ENCODE results near the gene RASAL2.
A peak's percentile ranks its signal among the peaks of the same experiment; 100 is the strongest.
"Not testable (repeated sequence)": the region's sequence is repeated elsewhere in the genome, so short reads cannot be mapped to it uniquely, and the experiment has no call there.

The RASAL2 gene

DNA sequence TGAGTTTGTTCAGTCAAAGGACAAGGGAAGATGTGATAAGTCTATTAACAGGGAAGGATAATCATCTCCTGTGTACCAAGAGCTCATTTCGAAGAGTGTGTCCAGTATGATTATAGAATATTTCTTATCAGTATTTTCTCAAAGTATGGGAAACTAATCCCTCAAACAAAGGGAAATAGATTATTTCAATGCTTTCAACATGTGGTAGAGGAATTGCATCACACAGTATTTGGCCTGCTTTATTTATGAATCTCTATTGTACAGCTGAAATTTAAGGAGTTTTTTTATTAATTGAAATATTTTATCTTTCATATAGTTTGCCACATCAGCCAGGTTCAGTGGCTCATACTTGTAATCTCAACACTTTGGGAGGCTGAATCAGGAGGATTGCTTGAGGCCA, 251.9 kb downstream of the RASAL2 start:
- no peak for DNase-seq (ENCODE audit: low spot score)

DNA sequence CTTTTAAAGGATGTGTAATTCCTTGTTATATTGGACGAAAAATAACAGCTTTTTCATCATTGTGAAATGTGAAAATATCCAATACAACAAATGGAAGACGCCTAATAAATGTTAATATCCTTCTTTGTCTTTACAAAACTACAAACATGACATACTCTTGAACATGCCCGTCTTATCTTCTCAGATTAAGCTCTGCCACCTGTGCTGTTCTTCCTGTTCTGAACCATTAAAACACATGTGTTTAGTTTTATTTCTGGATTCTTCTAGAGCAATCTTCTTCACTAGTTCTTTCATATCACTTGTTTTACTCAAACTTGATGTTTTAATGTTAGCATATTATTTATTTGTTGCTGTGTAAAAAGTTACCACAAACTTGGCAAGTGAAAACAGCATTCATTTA, 255.9 kb downstream of the RASAL2 start:
- no peak for DNase-seq (ENCODE audit: low spot score)

DNA sequence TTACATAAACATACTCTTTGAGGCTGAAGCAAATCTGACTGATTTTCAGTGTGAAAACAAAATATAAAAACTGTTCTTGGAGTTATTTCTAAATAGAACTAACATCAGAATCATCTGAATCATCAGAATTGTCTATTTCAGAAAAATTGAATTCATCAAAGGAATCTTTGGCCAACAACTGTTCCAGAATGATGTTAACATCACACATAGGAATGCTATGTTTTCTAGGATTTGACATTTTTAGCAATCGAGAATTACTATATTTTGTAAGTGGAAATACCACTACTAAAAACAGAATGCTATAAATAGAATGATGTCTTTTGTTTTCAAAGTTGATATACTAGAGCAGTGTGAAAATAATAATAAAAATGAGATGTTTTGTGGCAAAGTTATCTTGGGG, 258.0 kb downstream of the RASAL2 start:
- DNase-seq (ENCODE audit: low spot score) = not testable (repeated sequence)

DNA sequence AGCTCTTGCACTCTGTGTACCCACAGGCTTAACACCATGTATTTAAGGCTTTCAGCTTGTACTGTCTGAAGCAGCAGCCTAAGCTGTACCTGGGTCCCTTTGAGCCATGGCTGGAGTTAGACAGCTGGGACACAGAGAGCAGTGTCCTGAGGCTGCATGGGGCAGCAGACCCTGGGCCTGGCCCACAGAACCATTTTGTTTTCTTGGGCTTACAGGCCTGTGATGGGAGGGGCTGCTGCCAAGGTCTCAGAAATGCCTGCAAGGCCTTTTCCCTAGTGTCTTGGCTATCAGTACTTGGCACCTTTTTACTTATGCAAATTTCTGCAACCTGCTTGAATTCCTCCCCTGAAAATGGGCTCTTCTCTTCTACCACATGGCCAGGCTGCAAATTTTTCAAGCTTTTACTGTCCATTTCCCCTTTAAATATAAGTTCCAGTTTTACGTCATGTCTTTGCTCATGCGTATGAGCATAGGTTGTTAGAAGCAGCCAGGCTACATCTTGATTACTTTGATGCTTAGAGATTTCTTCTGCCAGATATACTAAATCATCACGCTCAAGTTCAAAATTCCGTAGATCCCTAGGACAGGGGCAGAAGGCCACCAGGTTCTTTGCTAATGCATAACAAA, 259.0 kb downstream of the RASAL2 start:
- no peak for DNase-seq (ENCODE audit: low spot score)

DNA sequence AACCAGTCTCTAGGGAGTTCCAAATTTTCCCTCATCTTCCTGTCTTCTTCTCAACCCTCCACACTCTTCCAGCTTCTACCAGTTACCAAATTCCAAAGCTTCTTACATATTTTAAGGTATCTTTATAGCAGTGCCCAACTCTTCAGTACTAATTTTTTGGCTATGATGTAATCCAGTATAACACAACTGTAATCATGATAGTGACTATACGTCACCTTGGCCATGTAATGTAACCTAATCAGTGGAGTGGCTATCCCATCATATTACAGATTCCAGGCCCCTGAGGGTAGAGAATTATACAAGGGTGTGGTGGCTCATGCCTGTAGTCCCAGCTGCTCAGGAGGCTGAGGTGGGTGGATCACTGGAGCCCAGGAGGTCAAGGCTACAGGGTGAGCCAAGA, 259.6 kb downstream of the RASAL2 start:
- DNase-seq (ENCODE audit: low spot score) = no peak

DNA sequence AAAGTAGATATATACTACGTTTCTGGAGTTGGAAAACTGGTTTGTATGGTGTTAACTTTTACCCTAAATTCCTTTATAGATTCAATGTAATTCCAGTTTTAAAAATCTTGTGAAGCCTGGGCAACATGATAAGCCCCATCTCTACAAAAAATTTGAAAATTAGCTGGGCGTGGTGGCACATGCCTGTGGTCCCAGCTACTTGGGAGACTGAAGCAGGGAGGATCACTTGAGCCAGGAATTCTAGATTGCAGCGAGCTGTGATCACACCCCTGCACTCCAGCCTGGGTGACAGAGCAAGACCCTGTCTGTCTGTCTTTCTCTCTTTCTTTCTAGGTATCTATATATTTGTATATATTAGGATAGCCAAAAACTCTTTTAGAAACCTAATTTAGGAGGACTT, 260.9 kb downstream of the RASAL2 start:
- no peak for DNase-seq (ENCODE audit: low spot score)

DNA sequence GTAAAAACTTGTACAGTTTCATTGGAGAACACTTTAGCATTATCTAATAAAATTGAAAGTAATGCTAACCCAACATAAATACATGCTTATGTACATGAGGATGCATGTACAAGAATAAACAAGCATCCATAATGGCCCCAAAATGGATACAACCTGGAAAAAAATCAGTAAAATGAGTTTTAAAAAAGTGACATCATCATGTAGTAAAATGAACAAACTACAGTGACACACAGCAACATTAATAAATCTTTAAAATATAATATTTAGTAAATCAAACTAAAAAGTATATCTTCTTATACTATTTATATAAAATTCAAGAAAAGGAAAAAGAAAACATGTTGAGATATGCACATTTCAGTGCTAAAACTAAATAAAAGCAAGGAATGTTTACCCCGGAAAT, 262.4 kb downstream of the RASAL2 start:
- DNase-seq (ENCODE audit: low spot score) = no peak

DNA sequence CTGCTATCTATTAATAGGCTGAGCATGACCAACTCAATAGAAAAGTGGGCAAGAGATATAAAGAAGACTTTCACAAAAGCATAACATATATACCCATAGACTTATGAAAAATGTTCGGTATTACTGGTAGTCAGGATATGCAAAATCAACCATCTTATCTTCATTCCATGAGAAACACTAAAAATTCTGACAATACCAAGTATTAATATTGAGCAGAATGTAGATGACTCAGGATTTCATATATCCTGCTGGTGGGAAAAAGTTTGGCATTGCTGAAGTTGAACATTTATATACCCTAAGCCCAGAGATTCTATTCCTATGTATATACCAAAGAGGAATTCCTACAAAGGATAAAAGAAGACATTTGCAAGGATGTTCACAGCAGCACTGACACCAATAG, 264.6 kb downstream of the RASAL2 start:
- no peak for DNase-seq (ENCODE audit: low spot score)

DNA sequence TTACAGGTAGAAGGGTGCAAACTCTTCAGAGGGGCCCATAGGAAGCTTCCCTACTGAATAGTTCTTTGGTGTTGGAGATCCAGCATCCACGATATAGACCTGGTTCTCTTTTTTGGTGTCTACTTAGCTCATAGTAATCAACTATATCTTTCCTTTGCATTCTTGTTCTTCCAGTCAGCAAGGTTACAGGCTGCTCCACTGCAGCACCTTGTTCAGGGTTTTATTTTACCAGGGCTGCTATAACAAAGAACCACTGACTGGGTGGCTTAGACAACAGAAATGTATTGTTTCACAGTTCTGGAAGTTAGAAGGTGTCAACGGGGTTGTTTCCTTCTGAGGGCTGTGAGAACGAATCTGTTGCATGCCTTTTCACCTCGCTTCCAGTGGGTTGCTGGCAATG, 266.5 kb downstream of the RASAL2 start:
- no peak for DNase-seq (ENCODE audit: low spot score)

DNA sequence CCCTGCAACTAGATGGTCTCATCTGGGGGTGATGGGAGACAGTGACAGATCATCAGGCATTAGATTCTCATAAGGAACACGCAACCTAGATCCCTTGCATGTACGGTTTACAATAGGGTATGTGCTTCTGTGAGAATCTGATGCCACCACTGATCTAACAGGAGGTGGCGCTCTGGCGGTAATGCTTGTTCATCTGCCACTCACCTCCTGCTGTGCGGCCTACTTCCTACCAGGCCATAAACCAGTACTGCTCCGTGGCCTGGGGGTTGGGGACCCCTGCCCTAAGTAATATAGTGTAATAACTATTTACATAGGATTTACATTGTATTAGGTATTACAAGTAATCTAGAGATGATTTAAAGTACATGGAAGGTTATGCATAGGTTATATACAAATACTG, 267.9 kb downstream of the RASAL2 start:
- no peak for DNase-seq (ENCODE audit: low spot score)

DNA sequence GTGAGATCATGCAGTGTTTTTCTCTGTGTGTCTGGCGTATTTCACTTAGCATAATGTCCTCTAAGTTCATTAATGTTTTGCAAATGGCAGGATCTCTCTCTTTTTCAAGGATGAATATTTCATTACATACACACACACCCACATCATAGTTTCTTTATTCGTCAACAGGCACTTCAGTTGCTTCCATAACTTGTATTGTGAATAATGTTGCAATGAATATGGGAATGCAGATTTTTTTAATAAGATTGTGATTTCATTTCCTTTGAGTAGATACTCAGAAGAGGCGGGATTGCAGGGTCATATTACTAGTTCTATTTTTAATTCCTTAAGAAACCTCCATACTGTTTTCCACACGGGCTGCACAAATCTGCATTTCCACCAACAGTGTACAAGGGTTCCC, 268.8 kb downstream of the RASAL2 start:
- no peak for DNase-seq (ENCODE audit: low spot score)

DNA sequence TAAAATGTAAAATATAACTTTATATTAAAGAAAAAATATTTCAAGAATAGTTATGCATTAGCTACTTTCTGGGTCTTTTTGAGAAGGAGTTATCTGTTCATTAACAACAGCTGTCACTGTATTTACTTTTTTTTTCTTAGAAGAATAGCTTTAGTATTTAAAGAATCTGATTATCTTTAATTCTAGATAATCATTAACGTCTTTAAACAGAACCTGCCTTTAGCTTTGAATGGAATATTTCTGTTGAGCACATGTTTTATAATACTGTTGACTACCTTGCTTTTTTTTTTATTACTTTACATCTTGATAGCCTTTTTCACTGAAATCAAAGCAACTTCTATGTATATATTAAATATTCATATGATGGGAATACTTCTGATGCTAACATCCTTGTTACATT, 270.9 kb downstream of the RASAL2 start:
- no peak for DNase-seq (ENCODE audit: low spot score)

DNA sequence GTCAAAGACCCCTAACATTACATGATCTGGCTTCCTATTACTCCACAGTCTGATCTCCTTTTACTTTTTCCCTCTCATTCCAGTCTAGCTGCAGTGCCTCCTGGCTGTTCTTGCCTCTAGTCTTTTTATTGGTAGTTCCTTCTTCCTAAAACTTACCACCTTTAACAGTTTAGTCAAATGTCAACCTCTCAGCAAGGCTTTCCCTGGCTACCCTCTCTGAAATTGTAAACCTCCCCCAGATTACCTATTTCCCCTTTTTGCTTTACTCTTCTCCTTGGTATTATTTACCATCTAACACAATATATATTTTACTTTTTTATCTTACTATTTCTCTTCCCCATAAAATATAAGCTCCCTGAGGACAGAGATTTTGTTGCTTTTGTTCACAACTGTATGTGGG, 273.2 kb downstream of the RASAL2 start:
- no peak for DNase-seq (ENCODE audit: low spot score)

DNA sequence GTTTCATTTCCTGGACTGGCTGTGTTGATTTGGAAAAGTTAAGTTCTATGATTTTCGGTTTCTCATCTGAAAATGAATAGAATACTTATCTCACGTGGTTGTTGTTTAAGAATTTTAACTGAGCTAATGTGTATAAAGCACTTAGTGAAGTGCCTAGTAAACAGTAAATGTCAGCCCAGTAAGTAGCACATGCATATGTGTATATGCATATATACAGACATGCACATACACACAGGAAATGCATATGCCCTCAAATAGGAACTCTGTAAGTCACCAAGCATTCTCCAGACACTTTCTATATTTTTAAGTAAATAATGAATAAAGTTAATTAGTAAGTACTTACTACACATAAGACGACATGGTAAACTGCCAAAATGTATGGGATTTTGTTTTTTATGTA, 274.3 kb downstream of the RASAL2 start:
- DNase-seq (ENCODE audit: low spot score) = no peak

DNA sequence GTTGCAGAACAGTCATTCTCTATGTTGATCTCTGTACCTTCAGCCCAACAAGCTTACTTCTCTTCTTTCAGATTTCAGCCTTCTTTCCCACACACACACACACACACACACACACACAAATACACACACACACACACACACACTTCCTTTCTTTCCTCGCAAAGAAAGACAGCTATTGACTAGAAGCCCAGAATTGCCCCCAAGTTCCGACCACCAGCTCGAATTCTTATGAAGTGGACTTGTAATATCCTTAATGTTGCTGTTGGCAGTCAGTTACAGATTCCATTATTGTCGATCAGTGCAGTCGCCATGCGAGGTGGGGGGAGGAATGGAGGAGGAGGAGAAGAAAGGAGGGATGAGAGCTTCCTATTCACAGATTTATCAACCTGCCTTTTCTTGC, 277.3 kb downstream of the RASAL2 start:
- peak; percentile 9 for DNase-seq (ENCODE audit: low spot score)

DNA sequence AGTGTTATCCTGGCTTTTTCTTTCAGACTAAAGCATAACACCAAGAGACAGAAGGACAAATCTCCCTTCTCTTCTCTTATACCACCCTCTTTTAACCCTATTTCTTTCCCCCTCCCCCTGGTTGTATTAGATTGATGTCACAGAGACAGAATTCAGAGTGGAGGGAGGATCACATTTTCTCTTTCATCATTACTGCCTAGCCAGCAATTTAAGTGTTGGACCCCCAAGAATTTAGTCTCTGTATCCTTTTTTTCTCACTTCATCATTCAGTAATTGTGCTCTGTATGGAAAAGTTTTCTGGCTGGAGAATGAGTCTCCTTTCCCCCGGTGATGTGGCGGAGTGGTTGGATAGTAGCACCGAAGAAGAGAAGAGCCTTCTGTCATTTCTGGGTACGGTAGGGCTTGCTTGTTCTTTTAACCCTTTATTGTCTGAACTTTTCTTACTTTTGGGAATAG, 278.1 kb downstream of the RASAL2 start:
- DNase-seq (ENCODE audit: low spot score) = no peak

DNA sequence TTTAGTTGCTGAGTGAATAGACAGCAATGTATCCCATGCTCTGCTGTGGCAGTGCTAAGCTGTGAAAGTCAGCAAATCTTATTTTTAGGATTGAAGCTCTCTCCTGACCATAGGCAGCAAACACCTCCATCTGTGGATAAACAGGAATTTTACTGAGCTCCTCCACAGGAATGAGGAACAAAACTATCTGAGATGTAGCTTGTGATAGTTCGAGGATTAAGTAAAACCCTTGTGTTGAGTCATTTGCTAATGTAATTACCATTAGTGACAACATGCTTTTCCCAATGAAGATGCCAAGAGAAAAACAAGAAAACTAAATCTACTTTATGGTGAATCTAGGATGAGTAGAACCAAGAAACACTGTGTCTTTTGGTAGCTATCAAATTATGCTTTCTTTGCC, 280.1 kb downstream of the RASAL2 start:
- no peak for DNase-seq (ENCODE audit: low spot score)

DNA sequence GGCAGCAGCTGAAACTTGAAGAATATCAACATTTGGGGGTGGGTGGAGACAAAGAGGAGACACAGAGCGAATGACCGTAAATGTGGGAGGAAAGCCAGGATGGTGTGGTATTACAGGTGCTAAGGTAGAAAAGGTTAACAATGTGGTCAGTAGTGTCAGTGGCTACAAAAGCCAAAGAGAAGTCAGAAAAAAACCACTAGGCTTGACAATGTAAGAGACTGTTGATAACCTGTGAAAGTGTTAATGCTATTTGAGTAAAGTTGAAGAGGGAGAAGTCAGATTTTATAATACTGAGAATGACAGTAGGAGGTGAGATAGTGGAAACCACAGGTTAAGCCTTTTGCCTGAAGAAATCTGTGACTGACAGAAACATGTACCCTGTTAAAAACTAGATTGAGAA, 282.1 kb downstream of the RASAL2 start:
- no peak for DNase-seq (ENCODE audit: low spot score)

DNA sequence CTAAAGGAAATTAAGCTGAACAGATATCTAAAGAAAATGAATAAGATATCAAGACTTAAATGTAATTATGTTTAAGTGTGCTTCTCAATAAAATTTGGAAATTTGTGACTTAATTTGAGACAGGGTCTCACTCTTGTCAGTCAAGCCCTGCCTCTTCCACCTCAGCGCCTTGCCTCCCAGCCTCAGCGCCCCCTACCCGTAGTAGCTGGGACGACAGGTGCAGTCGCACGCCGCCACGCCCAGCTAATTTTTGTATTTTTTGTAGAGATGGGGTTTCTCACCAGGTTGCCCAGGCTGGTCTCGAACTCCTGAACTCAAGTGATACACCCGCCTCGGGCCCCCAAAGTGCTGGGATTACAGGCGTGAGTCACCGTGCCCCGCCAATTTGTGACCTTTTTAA, 285.9 kb downstream of the RASAL2 start:
- DNase-seq (ENCODE audit: low spot score) = no peak

DNA sequence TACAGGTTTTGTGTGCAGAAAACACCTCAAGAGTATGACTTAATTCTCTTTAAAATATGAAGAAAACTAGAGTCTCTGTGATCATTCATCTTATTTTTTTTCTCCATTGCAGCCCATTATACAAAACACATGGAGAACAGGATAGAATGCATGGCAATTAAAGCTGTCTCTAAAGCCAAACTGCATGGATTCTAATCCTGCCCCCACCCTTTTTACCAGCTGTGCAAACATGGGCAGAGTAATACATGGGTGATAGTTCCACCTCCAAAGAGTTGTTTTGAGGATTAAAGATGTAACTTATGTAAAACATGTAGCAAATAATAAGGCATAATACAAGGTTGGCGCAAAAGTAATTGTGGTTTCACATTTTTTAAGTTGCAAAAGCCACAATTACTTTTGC, 288.5 kb downstream of the RASAL2 start:
- DNase-seq (ENCODE audit: low spot score) = no peak

DNA sequence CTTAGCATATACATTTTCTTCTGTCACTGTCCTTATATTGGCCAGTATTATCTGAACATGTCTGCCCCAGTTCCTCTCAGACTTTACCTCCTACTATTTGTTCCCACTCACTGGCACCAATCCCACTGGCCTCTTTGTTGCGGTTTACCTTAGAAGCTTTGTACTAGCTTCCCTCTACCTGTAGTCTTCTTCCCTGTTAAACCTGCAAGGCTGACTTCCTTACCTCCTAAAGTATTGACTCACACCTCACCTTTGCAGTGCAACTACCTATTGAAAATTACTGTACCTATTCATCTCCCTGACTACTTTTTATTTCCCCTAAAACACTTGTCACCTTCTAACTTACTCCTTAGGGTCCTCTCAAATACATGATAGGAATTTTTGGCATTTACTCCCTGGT, 291.8 kb downstream of the RASAL2 start:
- DNase-seq (ENCODE audit: low spot score) = no peak

DNA sequence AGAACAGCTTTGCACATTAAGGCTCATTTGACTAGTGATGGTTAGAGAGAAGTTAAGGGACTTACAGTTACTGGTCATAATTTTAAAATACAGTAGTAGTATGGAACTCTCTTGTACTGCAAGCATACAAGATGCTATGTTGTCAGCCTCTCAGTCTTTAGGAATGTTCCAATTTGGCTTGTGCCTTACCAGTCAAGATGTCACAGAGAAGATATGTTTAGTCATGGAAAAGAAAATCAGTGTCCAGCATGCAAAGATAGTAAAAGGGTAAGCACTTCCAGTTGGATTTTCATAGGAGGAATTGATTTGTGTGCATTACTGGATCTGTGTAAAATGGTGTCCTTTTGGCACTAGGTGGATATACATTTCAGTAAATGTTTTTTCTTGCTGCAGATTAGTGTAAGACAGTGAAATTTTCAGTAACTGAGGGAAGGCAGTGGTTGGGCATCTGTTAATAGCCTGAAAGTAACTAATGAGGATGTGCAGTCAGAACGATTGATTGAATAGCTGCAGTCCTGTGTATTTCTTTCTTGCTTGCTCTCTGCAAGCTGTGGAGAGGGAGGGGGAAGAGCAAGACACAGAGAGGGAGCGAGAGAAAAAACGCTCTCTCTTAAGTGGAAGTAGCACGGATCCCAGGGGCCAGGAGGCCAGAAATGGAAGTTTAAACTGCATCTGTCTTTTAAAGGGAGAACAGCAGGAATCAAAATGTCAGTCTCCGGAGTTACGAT, 294.7 kb downstream of the RASAL2 start:
- no peak for DNase-seq (ENCODE audit: low spot score)

DNA sequence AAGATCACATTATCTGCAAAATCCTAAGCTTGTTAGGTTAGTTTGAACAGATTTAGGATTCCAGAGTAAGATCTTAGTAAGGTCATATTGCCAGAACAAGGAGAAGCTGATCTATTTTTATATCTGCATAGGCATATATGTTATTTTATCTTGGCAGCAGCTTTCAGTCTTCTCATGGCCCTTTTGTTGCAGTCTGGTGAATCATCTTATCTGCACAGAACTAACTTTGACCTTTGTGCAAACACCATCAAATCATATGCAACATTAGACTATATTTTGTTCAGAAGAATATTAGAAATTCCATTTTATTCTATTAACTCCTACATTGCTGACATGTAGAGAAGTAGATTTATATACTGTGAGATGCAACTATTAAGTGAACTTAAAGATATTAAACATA, 295.5 kb downstream of the RASAL2 start:
- no peak for DNase-seq (ENCODE audit: low spot score)

DNA sequence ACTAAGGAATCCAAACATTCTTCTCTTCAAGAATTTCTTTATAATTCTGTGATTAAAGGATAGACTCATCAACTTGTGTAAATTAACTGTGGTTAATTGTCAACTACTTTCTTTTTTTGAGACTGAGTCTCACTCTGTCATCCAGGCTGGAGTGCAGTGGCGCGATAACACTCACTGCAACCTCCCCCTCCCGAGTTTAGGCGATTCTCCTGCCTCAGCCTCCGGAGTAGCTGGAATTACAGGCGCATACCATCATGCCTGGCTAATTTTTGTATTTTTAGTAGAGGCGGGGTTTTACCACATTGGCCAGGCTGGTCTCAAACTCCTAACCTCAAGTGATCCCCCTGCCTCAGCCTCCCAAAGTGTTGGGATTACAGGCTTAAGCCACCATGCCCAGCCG, 296.4 kb downstream of the RASAL2 start:
- DNase-seq (ENCODE audit: low spot score) = not testable (repeated sequence)
